ENCODE measurements around the gene ARHGAP15. TPM values are rescaled to one million over a fixed set of nuclear protein-coding genes. Genes with fewer than 3 reads are reported as not detected.

The ARHGAP15 gene
- total and polyA plus RNA-seq, 2 donors from 2014 or later, result 5.7 to 23.1 TPM

GRCh38 chr2:143787674-143788073, 658.5 kb downstream of the ARHGAP15 start:
- no peak for TF ChIP-seq CTCF (IDR thresholded peaks at IDR 0.05; ENCODE audit: borderline replicate concordance, extremely low read depth, insufficient read depth)
- H3K27ac ChIP-seq (ENCODE audit: low read depth in 2 of 2, low read length in 2 of 2), result no peak overlapping the region
- no peak overlapping the region for H3K4me3 ChIP-seq (ENCODE audit: low read length in 3 of 3)
- FAIRE-seq, result no peak
- H3K9ac ChIP-seq (ENCODE audit: low read length in 3 of 3), result no peak overlapping the region
- no peaks in the 10 kb centered on the region for H3K27me3 ChIP-seq (ENCODE audit: control insufficient read depth, insufficient read depth, low read length)
- intact Hi-C loops (cut with DNase I), result no loop called here
- no peaks in the 10 kb centered on the region for H3K36me3 ChIP-seq (ENCODE audit: control insufficient read depth in 2 of 3, insufficient read depth in 3 of 3, low read length in 3 of 3)
- no peaks in the 10 kb centered on the region for H3K4me1 ChIP-seq (ENCODE audit: control insufficient read depth in 2 of 3, insufficient read depth in 2 of 3, low read depth in 1 of 3, low read length in 3 of 3)
- no peaks in the 10 kb centered on the region for H3K9me3 ChIP-seq (ENCODE audit: control insufficient read depth in 2 of 3, insufficient read depth in 1 of 3, low read length in 3 of 3)
- no peak for DNase-seq

- H3K9ac ChIP-seq (ENCODE audit: low read length in 3 of 3), result no peak overlapping the region
- intact Hi-C loops (cut with DNase I), result no loop called here
- H3K4me3 ChIP-seq (ENCODE audit: low read length in 3 of 3), result no peak overlapping the region
- H3K27ac ChIP-seq (ENCODE audit: low read depth in 2 of 2, low read length in 2 of 2), result no peak overlapping the region
- no peaks in the 10 kb centered on the region for H3K36me3 ChIP-seq (ENCODE audit: control insufficient read depth in 2 of 3, insufficient read depth in 3 of 3, low read length in 3 of 3)
- no peak for TF ChIP-seq CTCF (IDR thresholded peaks at IDR 0.05; ENCODE audit: borderline replicate concordance, extremely low read depth, insufficient read depth)
- no peaks in the 10 kb centered on the region for H3K4me1 ChIP-seq (ENCODE audit: control insufficient read depth in 2 of 3, insufficient read depth in 2 of 3, low read depth in 1 of 3, low read length in 3 of 3)
- no peak for DNase-seq
- H3K27me3 ChIP-seq (ENCODE audit: control insufficient read depth, insufficient read depth, low read length), result no peaks in the 10 kb centered on the region
- no peaks in the 10 kb centered on the region for H3K9me3 ChIP-seq (ENCODE audit: control insufficient read depth in 2 of 3, insufficient read depth in 1 of 3, low read length in 3 of 3)
- no peak for FAIRE-seq
Observed at GRCh38 chr2:143792602-143793001, 663.4 kb downstream of the ARHGAP15 start.

GRCh38 chr2:143793381-143793780, 664.2 kb downstream of the ARHGAP15 start:
- H3K4me1 ChIP-seq (ENCODE audit: control insufficient read depth in 2 of 3, insufficient read depth in 2 of 3, low read depth in 1 of 3, low read length in 3 of 3), result no peaks in the 10 kb centered on the region
- TF ChIP-seq CTCF (IDR thresholded peaks at IDR 0.05; ENCODE audit: borderline replicate concordance, extremely low read depth, insufficient read depth), result no peak
- DNase-seq (no peak), FAIRE-seq (no peak)
- H3K4me3 ChIP-seq (ENCODE audit: low read length in 3 of 3), result no peak overlapping the region
- no peak overlapping the region for H3K9ac ChIP-seq (ENCODE audit: low read length in 3 of 3)
- no peaks in the 10 kb centered on the region for H3K9me3 ChIP-seq (ENCODE audit: control insufficient read depth in 2 of 3, insufficient read depth in 1 of 3, low read length in 3 of 3)
- H3K36me3 ChIP-seq (ENCODE audit: control insufficient read depth in 2 of 3, insufficient read depth in 3 of 3, low read length in 3 of 3), result no peaks in the 10 kb centered on the region
- H3K27ac ChIP-seq (ENCODE audit: low read depth in 2 of 2, low read length in 2 of 2), result no peak overlapping the region
- intact Hi-C loops (cut with DNase I), result no loop called here
- no peaks in the 10 kb centered on the region for H3K27me3 ChIP-seq (ENCODE audit: control insufficient read depth, insufficient read depth, low read length)

- intact Hi-C loops (cut with DNase I), result no loop called here
- no peaks in the 10 kb centered on the region for H3K27me3 ChIP-seq (ENCODE audit: control insufficient read depth, insufficient read depth, low read length)
- no peak overlapping the region for H3K4me3 ChIP-seq (ENCODE audit: low read length in 3 of 3)
- FAIRE-seq, result no peak
- no peak for DNase-seq
- H3K36me3 ChIP-seq (ENCODE audit: control insufficient read depth in 2 of 3, insufficient read depth in 3 of 3, low read length in 3 of 3), result no peaks in the 10 kb centered on the region
- H3K4me1 ChIP-seq (ENCODE audit: control insufficient read depth in 2 of 3, insufficient read depth in 2 of 3, low read depth in 1 of 3, low read length in 3 of 3), result no peaks in the 10 kb centered on the region
- H3K9ac ChIP-seq (ENCODE audit: low read length in 3 of 3), result no peak overlapping the region
- no peaks in the 10 kb centered on the region for H3K9me3 ChIP-seq (ENCODE audit: control insufficient read depth in 2 of 3, insufficient read depth in 1 of 3, low read length in 3 of 3)
- no peak for TF ChIP-seq CTCF (IDR thresholded peaks at IDR 0.05; ENCODE audit: borderline replicate concordance, extremely low read depth, insufficient read depth)
- H3K27ac ChIP-seq (ENCODE audit: low read depth in 2 of 2, low read length in 2 of 2), result no peak overlapping the region
Observed at GRCh38 chr2:143796051-143796450, 666.8 kb downstream of the ARHGAP15 start.

Data from kidney (tissue), 14 donors.